Endothelial cell of umbilical vein (primary cell): ENCODE measurements around the gene ITFG1.

Experiments
- POLR2A ChIP-seq: IDR thresholded peaks from 2 replicates; pipeline ENCODE4 v1.6.1; 2012; ENCODE audit warnings: low read depth, mild to moderate bottlenecking, control low read depth, low read length
- TF ChIP-seq, protein P1 (sequence below): IDR thresholded peaks from 2 replicates; pipeline ENCODE4 v1.6.1; 2011; ENCODE audit not compliant: insufficient read depth, insufficient read length
- TF ChIP-seq, protein P2 (sequence below), 2 donors: IDR thresholded peaks; 1 replicate in 1 of 2; 2 replicates in 1 of 2; pipeline ENCODE4 v1.5.1; 2011; ENCODE audit warnings: low read length in 2 of 2, mild to moderate bottlenecking in 2 of 2, moderate library complexity in 2 of 2, control low read depth in 1 of 2, inconsistent platforms in 1 of 2, low read depth in 1 of 2; ENCODE audit not compliant: insufficient read depth in 1 of 2; ENCODE audit errors: extremely low read depth in 1 of 2

DNA sequence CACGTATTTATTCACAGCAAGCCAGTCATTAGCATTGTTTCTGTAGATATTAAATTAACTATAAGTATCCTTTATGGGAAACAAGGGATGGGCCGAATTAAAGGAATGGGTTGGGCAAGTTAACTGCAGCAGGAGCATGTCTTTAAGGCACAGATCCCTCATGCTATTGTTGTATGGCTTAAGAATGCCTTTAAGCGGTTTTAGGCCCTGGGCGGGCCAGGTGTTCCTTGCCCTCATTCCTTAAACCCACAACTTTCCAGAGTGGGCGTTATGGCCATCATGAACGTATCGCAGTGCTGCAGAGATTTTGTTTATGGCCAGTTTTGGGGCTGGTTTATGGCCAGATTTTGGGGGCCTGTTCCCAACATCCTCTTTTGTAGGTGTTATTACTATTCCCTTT is 9.3 kb upstream of the ITFG1 start:
- no peak for TF ChIP-seq POLR2A
- TF ChIP-seq, protein P1, sequence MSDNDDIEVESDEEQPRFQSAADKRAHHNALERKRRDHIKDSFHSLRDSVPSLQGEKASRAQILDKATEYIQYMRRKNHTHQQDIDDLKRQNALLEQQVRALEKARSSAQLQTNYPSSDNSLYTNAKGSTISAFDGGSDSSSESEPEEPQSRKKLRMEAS = no peak
- TF ChIP-seq, protein P2, sequence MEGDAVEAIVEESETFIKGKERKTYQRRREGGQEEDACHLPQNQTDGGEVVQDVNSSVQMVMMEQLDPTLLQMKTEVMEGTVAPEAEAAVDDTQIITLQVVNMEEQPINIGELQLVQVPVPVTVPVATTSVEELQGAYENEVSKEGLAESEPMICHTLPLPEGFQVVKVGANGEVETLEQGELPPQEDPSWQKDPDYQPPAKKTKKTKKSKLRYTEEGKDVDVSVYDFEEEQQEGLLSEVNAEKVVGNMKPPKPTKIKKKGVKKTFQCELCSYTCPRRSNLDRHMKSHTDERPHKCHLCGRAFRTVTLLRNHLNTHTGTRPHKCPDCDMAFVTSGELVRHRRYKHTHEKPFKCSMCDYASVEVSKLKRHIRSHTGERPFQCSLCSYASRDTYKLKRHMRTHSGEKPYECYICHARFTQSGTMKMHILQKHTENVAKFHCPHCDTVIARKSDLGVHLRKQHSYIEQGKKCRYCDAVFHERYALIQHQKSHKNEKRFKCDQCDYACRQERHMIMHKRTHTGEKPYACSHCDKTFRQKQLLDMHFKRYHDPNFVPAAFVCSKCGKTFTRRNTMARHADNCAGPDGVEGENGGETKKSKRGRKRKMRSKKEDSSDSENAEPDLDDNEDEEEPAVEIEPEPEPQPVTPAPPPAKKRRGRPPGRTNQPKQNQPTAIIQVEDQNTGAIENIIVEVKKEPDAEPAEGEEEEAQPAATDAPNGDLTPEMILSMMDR (IDR thresholded peaks at IDR 0.05; ENCODE audit: extremely low read depth in 1 of 2, insufficient read depth in 1 of 2, low read depth in 1 of 2, low read length in 2 of 2) = no peak
